Stimulated activated CD8-positive, alpha-beta memory T cell treated with anti-CD3 and anti-CD28 coated beads, Interleukin-7, amount 100 ng/mL, for 24 hours (primary cell): ENCODE measurements around the gene EMC1.
"Not testable (repeated sequence)": the region's sequence is repeated elsewhere in the genome, so short reads cannot be mapped to it uniquely, and the experiment has no call there.

Experiments
- DNase-seq: peaks from one replicate; pipeline ENCODE4 v3.0.0-alpha.2; 2020; ENCODE audit warnings: low read depth

EMC1 gene

DNA sequence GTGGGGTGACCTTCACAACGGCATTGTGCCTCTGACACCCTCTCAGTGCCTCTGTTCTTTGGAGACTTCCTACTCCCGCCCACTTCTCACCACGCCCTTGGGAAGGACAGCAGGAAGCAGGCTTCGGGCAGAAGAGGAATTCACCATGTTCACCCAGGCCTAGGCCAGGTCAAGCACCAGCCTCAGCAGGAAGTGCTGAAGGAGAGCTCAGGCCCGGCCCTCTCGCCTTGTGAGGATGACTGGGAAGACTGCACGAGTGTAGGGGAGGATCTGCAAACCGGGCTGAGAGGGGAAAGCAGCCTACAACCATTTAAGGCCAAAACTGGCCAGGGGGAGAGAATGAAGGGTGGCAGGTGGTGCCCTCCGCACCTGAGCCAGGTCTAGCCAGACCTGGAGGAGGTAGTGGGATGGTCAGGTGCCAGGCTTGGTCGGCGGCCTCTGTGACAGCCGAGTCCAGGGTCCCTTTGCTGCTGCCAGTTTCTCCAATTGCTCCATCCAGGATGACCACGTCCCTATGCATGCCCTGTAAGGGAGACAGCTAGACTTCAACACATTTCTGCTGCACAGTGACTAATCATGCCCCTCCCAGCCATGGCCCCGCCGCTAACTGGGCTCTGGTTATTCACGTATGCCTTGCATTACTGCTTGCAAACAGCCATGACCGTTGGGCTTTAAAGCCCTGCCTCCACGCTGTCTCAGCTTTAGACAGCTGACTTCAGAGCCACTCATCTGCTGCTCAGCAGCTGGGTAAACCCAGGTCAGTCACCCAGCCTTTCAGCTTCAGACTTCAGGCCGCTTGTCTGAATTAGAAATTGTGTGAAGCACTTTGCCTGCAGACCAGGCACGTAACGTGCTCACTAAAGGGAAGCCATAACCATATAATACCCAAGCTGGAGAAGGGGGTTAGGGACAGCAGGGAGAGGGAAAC, 9.2 kb upstream of the EMC1 start:
- DNase-seq: no peak

DNA sequence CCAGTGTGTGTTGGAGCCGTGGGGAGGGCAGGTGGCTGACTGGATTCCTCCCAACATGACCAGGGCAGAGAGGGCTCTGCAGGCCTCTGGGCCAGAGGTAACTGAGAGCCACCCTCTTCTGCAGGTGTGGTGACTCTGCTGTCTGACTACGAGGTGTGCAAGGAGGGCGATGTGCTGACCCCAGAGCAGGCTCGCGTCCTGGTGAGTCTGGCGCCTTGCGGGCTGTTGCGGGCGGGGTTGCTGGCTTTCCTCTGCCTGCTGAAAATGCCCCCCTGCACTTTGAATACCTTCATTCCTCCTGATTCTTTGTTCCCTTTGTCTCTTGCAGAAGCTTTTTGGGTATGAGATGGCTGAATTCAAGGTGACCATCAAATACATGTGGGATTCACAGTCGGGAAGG, 7.0 kb upstream of the EMC1 start:
- DNase-seq: no peak

DNA sequence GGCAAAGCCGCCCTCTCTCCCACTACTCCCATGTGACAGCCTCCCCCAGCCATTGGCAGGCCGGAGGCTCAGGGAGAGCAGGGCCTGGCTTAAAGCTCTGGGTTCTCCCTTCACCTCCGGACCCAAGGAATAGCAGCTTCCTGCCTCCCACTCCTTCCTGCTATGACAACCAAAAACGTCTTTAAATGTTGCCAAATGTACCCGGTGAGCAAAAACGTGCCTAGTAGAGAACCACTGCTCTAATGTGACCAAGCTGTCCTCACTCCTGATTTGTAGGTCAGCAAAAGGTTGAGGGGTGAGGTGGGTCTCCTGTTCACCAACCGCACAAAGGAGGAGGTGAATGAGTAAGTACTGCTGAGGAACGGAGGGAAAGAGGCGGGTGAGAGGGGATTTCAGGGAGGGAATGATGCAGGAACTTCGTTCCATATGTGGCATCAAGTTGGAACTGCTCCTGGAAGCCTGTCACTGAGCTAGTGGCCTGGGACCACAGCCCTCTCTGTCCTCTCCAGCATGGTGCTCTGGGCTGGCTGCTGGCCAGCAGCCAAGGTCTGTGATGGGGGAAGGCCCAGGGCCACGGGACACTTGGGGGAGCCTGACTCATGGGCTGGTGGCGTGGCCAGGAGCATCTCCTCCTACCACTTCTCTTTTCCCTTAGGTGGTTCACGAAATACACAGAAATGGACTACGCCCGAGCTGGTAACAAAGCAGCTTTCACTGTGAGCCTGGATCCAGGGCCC, 6.0 kb upstream of the EMC1 start:
- DNase-seq: no peak

DNA sequence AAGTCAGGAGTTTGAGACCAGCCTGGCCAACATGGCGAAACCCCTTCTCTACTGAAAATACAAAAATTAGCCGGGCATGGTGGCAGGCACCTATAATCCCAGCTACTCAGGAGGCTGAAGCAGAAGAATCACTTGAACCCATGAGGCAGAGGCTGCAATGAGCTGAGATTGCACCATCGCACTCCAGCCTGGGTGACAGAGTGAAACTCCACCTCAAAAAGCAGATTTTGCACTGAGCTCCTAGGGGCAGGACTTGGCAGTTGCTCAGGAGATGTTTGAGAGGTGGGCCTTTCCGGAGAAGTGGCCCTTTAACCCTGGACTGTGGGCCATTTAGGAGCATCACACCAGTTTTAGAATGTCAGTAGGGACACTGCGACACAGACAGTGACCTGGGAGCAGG, 5.0 kb upstream of the EMC1 start:
- DNase-seq: not testable (repeated sequence)

DNA sequence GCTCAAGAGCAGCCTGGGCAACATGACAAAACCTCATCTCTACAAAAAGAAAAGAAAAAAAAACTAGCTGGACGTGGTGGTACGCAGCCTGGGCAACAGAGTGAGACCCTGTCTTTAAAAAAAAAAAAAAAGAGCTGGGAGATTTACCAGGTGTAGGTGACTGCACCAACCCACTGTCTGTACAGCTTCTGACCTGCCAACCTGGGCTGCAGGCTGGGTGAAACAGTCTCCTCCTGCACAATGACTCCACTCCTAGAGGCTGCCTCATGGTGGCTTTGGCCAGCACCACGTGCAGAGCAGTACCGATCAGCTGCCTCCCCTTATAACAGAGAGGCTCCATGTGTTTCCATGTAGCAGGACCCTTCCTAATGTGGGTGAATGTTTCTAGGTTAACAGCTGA, 4.0 kb upstream of the EMC1 start:
- no peak for DNase-seq

DNA sequence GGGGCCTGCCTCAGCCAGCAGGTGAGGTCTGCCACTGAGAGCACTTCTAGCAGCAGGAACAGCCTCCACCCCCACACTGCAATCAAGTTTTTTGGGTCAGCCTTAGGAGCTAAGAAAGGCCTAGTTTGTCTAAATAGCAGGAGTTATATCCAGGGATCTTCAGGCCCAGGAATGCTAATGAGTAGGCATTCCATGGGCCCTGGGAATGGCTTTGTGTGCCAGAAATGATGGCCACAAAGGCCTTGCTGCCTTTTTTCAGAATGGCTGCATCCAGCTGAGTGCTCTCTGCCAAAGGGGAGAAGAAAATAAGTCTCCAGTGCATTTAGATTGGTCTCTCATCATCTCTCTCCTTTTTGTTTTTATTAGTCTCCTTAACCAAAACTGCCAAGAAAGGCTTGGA, 3.1 kb upstream of the EMC1 start:
- no peak for DNase-seq

DNA sequence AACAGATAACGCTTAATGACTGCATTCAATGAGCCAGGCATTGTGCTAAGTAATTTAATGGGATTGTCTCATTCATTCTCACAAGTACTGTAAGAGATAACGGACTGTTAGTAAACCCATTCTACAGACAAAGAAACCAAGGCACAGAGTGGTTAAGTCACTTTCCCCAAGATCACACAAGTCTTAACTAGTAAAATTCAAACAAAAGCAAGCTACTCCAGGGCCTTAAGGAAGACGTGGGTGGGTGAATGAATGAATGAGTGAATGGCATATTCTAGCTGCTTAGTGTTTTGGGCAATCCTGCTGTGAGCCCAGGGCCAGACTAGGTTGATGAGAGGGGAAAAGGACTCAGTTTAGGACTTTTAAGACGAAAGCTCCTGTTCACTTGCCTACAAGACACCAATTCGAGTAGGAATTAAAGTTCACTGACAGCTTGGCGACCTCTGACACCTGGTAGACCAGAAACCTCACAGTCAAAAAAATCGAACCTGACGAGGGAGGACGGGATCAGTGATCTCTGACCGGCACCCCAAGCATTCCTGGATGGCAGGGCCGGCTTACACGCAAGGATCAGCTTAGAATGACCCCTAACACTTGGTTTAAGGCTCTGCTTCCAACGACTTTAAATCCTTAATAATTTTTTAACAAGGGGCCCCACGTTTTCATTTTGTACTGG, 557 bp downstream of the EMC1 start:
- DNase-seq: no peak

DNA sequence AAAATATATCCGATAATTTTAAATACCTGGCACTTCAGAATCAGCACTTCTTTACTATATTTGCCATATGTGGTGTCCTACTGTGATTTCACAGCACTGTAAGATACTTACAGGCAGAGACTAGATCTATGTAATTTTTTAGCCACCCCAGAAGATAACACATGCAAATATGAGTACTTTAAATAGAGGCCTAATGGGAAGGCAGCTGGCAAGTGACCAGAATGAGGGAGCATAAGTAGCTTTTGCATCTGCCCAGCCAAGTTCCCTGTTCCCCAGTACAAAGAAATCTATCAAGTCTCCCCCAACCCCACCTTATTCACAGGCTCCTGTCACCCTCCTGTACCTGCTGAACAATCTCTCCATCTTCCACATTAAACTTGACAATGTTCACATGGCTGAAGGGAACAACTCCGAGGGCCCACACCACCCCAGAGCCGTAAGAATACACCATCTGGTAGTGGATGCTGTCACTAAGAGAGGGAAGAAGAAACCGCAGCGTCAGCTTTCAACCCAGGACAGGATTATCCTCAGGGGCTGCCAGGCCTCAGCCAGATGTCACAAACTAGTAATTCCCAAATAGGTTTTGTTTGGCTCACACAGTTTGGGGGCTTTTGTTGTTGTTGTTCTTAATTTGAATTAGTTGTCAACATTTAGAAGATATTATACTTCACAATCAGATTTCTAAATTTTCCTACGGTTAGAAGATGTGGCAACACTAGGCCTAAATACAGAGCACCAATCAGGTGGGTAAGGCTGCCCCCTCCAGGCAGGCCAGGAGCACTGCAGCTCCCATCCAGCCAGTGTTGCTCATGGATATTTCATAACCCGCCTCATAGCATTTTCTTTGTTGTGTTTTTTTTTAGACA, 10.4 kb downstream of the EMC1 start:
- peak; percentile 40 for DNase-seq

DNA sequence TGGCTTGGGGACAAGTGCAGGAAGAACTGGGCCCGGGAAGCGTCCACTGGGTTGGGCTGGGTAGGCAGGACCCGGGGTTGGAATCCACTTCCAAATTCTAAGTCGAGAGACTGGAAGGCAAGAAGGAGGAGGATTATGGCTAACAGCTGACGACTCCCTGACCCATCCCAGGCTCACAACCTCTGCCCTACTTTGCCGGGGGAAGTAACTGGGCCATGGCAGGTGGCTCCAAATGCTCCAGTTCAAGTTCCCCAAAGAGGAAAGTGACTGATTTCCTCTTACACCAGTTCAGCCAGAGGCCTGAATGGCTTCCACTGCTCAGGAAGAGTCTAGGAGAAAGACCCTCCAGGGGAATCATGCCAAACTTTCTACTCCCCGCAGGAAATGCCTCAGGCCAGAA, 11.4 kb downstream of the EMC1 start:
- DNase-seq: no peak

DNA sequence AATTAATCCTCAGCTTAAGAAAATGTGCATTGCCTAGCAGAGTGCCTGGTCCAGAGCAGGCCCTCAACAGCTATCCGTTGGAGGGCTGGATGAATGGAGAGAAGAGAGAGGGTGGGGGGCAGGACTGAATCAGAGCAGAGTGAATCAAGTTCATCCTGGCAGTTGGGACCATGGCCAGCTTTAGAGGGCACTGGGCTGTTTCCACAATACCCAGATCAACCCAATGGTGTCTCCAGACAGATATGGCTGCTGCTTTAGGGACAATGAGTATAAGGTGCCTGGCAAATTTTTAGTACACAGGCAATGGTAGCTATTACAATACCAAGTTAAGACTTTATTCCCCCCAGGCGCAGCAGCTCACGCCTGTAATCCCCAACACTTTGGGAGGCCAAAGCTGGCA, 17.1 kb downstream of the EMC1 start:
- DNase-seq: no peak

DNA sequence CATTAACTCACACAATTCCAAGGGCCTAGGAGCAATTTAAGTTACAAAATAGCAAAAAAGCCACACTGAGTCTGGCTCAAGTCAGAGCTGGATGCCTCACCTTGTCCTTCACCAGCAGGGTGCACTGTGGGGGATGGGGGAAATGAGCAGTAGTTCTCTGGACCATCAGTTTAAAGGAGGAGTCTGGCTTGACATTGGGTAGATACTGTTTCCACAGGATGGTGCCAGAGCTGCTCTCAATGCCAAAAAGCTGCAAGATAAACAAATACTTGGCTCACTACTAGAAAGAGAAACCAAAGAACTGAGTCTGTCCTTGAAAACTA, 18.8 kb downstream of the EMC1 start:
- DNase-seq: no peak

DNA sequence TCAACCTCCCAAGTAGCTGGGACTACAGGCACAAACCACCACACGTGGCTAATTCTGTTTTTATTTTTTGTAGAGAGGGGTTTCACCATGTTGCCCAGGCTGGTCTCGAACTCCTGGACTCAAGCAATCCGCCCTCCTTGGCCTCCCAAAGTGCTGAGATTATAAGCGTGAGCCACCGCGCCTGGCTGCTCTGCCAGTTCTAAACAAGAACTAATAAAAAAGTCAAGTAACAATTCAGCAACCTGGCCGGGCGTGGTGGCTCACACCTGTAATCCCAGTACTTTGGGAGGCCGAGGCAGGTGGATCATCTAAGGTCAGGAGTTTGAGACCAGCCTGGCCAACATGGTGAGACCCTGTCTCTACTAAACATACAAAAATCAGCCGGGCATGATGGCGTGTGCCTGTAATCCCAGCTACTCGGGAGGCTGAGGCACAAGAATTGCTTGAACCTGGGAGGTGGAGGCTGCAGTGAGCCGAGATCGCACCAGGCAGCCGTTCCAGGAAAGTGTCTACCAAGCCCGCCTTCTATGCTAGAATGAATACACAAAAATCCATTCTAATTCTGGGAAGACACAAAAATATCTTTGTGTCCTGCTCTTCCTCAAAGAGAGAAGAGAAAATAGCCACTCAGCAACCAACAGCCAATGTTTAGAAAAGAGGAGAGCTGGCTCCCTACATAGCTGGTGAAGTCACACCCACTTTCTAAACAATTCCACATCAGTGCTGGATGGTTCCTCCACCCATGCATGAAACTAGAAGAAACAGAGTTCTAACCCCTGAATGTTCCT, 19.4 kb downstream of the EMC1 start:
- not testable (repeated sequence) for DNase-seq

DNA sequence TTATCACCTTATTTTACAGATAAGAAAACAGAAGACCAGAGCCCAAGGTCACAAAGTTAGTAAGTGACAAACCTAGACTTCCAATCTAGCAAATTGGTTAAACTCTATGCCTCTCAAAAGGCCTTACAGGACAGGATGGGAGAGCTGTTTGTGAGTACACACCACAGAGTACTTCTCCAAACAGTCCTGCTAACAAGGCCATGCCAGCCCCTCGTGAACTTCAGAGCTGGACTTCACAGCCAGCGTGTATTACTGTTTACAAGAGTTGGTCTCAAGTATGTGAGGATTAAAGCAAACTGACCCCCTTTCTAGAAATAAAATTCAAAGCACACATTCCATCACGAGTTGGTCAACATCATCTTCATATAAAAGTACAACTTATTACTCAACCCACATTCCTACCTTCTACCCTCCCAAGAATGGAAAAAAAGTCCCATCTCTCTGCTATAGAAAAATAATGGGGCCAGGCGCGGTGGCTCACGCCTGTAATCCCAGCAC, 21.4 kb downstream of the EMC1 start:
- no peak for DNase-seq

DNA sequence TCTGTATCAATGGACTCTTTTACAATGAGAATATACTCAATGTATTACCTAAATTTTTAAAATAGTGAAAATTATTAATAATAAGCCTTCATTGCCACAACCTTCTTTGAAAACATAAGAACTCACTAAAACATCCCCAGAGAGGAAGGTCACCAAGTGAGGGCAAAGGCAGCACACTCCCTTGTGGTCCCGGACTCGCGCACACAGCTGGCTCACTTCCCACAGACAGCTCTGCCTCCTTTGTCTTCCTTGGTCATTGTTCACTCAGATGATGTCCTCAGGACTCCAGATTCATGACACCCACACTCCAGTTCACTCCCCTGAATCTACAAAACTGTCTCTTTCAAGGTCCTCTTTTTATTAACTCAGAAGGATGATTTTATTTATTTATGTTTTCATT, 22.1 kb downstream of the EMC1 start:
- DNase-seq: no peak

DNA sequence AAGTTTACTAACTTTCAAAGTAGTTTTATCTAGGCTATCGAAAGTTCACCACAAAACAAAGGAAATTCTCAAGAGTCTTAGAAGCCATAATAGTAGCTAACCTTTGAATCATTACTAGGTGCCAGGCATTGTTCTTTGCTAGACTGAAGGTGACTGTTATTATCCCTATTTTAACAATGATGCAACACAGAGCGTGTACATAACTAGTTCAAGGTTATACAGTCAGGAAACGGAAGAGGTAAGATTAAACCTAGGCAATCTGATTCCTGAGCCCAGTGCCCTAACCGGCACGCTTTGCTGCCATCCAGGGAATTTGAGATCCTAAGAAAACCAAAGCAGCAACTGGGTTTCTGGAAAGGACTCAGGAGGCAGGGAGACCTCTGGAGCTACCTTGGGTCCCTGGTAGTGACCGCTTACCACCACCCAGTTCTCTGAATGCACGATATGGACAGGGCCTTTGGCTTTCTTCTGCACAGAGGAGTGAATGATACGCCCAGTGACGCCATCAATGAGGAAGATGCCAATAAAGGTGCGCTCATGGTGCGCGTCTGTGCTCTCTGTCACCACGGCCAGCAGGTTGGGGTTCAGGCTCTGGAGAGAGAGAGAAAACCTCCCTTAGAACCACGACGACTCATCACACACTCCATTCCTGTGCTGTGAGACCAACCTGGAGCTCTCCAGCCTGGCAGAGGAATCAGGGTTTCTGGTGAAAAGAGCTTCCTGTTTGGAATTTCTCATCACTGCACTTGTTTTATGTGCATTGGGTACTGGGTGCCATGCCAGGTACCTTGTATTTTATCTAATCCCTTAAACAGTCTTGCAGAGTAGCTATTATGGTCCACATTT, 28.1 kb downstream of the EMC1 start:
- DNase-seq: no peak

DNA sequence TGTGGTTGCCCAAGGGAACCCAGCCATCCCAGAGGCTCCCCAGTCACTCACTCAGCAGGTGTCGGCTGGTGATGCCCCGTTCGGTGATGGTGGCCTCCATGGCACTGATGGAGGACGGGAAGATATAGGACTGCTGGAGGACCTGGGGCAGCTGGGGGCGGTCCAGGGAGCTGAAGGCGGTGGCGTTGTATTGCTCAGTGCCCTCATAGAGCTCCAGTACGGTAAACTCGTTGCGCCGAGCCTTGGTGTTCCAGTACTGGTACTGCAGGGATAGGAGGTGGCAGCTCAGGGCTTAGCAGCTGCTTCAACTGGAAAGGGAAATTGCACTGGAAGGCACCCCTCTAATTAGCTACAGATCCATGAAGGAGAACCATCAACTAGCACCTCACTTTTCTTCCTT, 28.8 kb downstream of the EMC1 start:
- DNase-seq: no peak

DNA sequence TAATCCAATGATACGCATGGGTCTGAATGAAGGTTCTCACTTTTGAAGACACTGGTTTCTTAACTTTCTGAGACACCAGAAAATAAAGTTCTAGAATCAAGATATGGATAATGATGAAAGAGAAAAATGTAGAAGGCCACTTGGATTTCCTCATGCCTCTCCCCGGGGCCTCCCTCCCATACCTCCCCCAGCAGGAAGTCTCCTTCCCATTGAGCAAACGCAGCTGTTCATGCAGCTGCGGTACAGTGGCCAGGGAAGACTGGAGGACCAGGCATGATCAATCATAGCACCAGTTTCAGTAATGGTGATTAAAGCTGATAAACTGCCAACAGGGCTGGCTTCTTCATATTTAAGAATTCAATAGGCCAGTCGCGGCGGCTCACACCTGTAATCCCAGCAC, 30.3 kb downstream of the EMC1 start:
- DNase-seq: no peak

DNA sequence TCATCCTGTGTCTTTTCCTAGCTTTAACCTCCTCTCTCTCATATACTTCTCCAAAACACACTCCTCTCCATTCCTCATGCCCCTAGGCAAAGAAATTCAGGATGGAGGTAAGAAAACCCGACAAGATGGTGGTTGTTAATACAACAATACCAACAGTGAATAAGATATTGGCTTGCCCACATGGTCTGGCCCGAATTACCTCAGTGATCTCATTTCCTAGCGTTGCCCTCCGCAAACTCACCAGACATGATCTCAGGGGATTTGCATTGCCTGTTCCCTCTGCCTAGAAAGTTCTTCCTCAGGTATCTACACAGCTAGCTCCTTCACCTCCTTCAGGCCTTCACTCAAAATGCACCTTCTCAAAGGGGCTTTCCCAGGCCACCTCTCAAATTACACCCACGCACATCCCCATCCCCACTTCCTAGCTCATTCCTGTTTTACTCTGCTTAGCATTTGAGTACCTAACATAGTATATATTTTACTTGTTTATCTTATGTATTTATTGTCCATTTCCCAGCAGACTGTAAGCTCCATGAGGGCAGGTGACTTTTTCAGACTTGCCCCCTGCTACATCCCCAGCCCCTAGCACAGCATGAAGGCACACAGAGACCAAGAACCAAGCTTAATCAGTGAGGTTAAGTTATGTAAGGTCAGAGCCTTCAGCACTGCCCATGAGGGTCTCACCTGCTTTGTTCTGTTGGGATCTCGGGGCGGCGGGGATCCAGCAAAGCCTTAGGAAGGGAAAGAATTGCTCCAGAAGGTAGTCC, 31.1 kb downstream of the EMC1 start:
- DNase-seq: no peak

DNA sequence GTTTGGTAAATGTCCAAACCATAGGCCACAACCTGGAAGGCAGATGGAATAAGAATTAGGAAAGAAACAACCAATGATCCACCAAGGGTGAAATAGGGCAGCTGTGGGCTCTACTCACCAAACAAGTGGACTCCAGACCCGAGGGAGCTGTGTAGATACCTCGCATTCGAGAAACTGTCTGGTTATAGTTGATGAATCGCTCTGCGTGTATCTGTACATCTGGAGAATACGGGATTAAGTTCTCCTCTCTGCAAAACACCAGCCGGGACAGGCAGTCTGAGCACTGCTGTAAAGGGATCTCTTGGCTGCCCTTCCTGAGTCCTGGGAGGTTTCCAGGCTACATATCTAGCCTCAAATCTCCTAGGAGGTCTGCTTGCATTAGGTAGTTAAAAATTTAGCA, 31.9 kb downstream of the EMC1 start:
- DNase-seq: no peak
